CD4-positive, alpha-beta T cell treated with Interleukin-6 for 4 hours (primary cell): Measurements from ENCODE around the gene UST.
"Not testable (repeated sequence)": the region's sequence is repeated elsewhere in the genome, so short reads cannot be mapped to it uniquely, and the experiment has no call there.

ENCODE experiments used
- DNase-seq: peaks from one replicate; pipeline ENCODE4 v3.0.0-alpha.2; 2020; ENCODE audit warnings: mixed read lengths

Gene UST

GRCh38 chr6:148906386-148906785 is 159.6 kb downstream of the UST start:
- DNase-seq = no peak

GRCh38 chr6:148907573-148907972 is 160.7 kb downstream of the UST start:
- no peak for DNase-seq

GRCh38 chr6:148912252-148912651 is 165.4 kb downstream of the UST start:
- DNase-seq = no peak

GRCh38 chr6:148915810-148916209 is 169.0 kb downstream of the UST start:
- no peak for DNase-seq

- DNase-seq = not testable (repeated sequence)
These were observed 169.7 kb downstream of the UST start for GRCh38 chr6:148916485-148916884.

GRCh38 chr6:148924226-148925012 is 177.6 kb downstream of the UST start:
- DNase-seq = no peak

GRCh38 chr6:148925701-148926100 is 178.9 kb downstream of the UST start:
- no peak for DNase-seq

- DNase-seq = no peak
These were observed 179.6 kb downstream of the UST start for GRCh38 chr6:148926478-148926877.

GRCh38 chr6:148927586-148927985 is 180.8 kb downstream of the UST start:
- no peak for DNase-seq

GRCh38 chr6:148928811-148929210 is 182.0 kb downstream of the UST start:
- no peak for DNase-seq

- no peak for DNase-seq
These were observed 185.4 kb downstream of the UST start for GRCh38 chr6:148932208-148932607.

GRCh38 chr6:148932731-148933130 is 185.9 kb downstream of the UST start:
- DNase-seq = no peak

GRCh38 chr6:148934539-148934938 is 187.7 kb downstream of the UST start:
- DNase-seq = no peak

- no peak for DNase-seq
These were observed 188.1 kb downstream of the UST start for GRCh38 chr6:148934961-148935360.

- DNase-seq = no peak
These were observed 189.0 kb downstream of the UST start for GRCh38 chr6:148935705-148936435.

- DNase-seq = no peak
These were observed 196.6 kb downstream of the UST start for GRCh38 chr6:148943451-148943850.

GRCh38 chr6:148944608-148945007 is 197.8 kb downstream of the UST start:
- DNase-seq = no peak

GRCh38 chr6:148945301-148946021 is 198.6 kb downstream of the UST start:
- no peak for DNase-seq

- peak; percentile 75 for DNase-seq
These were observed 201.0 kb downstream of the UST start for GRCh38 chr6:148947621-148948444.

GRCh38 chr6:148951662-148952061 is 204.8 kb downstream of the UST start:
- no peak for DNase-seq

GRCh38 chr6:148952147-148953035 is 205.6 kb downstream of the UST start:
- DNase-seq = no peak

- no peak for DNase-seq
These were observed 207.6 kb downstream of the UST start for GRCh38 chr6:148954461-148954860.
